Caco-2 (cell line): ENCODE data around the gene TTC39B. TPM values are rescaled to one million over a fixed set of nuclear protein-coding genes. Genes with fewer than 3 reads are reported as not detected.
"Not testable (repeated sequence)": the region's sequence is repeated elsewhere in the genome, so short reads cannot be mapped to it uniquely, and the experiment has no call there.

Source experiments
- BruUV-seq: library from RNA; stranded (reverse); fragments of 400-500 nt; replicated peaks from 2 replicates; lab custom pipeline; 2021; lab: Mats Ljungman, UMichigan
- CTCF ChIA-PET: fragments of 300-600 bp; sonication (Branson Sonifier 250); formaldehyde crosslinking; loops from one replicate; lab custom pipeline; 2022; ENCODE audit warnings: antibody characterized with exemption; lab: Charles Lee
- POLR2A ChIA-PET: fragments of 300-600 bp; sonication (Branson Sonifier 250); formaldehyde crosslinking; loops from one replicate; lab custom pipeline; 2022; ENCODE audit warnings: antibody characterized with exemption; lab: Charles Lee
- DNase-seq, 2 experiments: peaks; one replicate each; pipeline versions ENCODE4 v3.0.0 to v3.0.0-alpha.2; 2020 to 2022
- H3K27me3 ChIP-seq: replicated peaks from 2 replicates; pipeline ENCODE4 v1.6.0; 2011; ENCODE audit warnings: low read length; ENCODE audit not compliant: control insufficient read depth, insufficient read depth
- H3K36me3 ChIP-seq: 2 replicates; pipeline ENCODE4 v1.5.1; 2011; ENCODE audit warnings: low read length; ENCODE audit not compliant: control insufficient read depth, insufficient read depth
- H3K4me1 ChIP-seq: fragments of 250-450 bp; sonication (Bioruptor Pico); 2 replicates; pipeline ENCODE4 v1.5.1; 2020; ENCODE audit warnings: mild to moderate bottlenecking
- H3K4me3 ChIP-seq: 2 replicates; pipeline ENCODE4 v1.5.1; 2011; ENCODE audit warnings: low read depth, mild to moderate bottlenecking, control low read depth, low read length
- H3K9me3 ChIP-seq: fragments of 250-450 bp; sonication (Bioruptor Pico); 2 replicates; pipeline ENCODE4 v1.5.1; 2020; ENCODE audit warnings: mild to moderate bottlenecking, moderate library complexity
- H3K27ac Mint-ChIP-seq: one replicate; pipeline ENCODE4 v1.8.0; 2022; ENCODE audit warnings: mixed read lengths; ENCODE audit not compliant: unreplicated experiment
- H3K27me3 Mint-ChIP-seq: one replicate; pipeline ENCODE4 v1.8.0; 2022; ENCODE audit warnings: mixed read lengths; ENCODE audit not compliant: insufficient read depth, unreplicated experiment
- H3K36me3 Mint-ChIP-seq: one replicate; pipeline ENCODE4 v1.8.0; 2022; ENCODE audit warnings: mild to moderate bottlenecking, mixed read lengths; ENCODE audit not compliant: insufficient read depth, unreplicated experiment
- H3K4me1 Mint-ChIP-seq: one replicate; pipeline ENCODE4 v1.8.0; 2022; ENCODE audit warnings: low read depth, mixed read lengths; ENCODE audit not compliant: unreplicated experiment
- H3K4me3 Mint-ChIP-seq: one replicate; pipeline ENCODE4 v1.8.0; 2022; ENCODE audit warnings: mild to moderate bottlenecking, moderate library complexity, mixed read lengths; ENCODE audit not compliant: unreplicated experiment
- H3K9me3 Mint-ChIP-seq: one replicate; pipeline ENCODE4 v1.8.0; 2022; ENCODE audit warnings: mixed read lengths; ENCODE audit not compliant: unreplicated experiment
- CTCF ChIP-seq, 2 experiments: fragments of 200-600 bp in 1 of 2; IDR thresholded peaks; 1 replicate in 1 of 2; 2 replicates in 1 of 2; pipeline versions ENCODE4 v1.5.1 to v1.8.0; 2011 to 2022; ENCODE audit warnings: antibody characterized with exemption in 1 of 2, control low read depth in 1 of 2, inconsistent platforms in 1 of 2, low read depth in 1 of 2, low read length in 1 of 2, mild to moderate bottlenecking in 1 of 2, moderate library complexity in 1 of 2; ENCODE audit not compliant: insufficient read depth in 1 of 2, severe bottlenecking in 1 of 2, unreplicated experiment in 1 of 2
- intact Hi-C: fragments of 100-400 bp; cut with micrococcal nuclease; formaldehyde crosslinking; loops from one replicate; pipeline ENCODE4 v1.10.0; 2022; ENCODE audit not compliant: unreplicated experiment
- total RNA-seq: library from RNA; stranded (reverse); gene quantifications from 2 replicates; pipeline ENCODE4 v1.2.3, GENCODE V29; 2022

TTC39B gene
- total RNA-seq, 1 experiment from 2014 or later: 6.9 TPM

DNA sequence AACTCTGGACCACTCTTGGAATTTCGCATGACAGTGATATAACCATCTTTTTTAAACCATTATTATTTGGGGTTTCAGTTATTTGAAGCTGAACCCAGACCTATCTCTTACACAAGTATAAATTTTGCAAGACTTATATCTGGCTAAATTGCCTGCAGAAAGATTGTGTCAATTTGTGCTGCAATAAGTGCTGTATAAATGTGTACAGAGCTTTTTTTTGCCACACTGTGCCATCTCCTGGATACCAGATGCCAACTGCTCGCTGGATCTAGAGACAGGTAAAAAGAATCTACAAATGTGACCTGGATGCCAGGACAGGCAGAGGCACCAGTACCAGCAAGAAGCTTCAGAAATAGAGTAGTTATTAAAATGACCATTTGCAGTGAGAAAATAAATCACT, 25.9 kb upstream of the TTC39B start:
- ChIA-PET CTCF (interaction anchor here (0.8 kb wide), 1 partner anchor 26 kb away, joined by 3 read pairs; the partner anchor contains the start of gene TTC39B), POLR2A (no interaction called here)
- no peaks in the 10 kb centered on the region for H3K27me3 ChIP-seq
- no peaks in the 10 kb centered on the region for H3K36me3 ChIP-seq
- TF ChIP-seq CTCF (IDR thresholded peaks at IDR 0.05; ENCODE audit: insufficient read depth in 1 of 2, low read depth in 1 of 2, low read length in 1 of 2, severe bottlenecking in 1 of 2, unreplicated experiment in 1 of 2): no peak
- intact Hi-C loops: loop anchor here (1.0 kb wide), 2 partner anchors 26 to 46 kb away; partner anchors contain the start of gene TTC39B
- H3K4me3 Mint-ChIP-seq: peak overlapping the region; percentile 61
- H3K27me3 Mint-ChIP-seq: no peaks in the 10 kb centered on the region
- H3K9me3 ChIP-seq: no peaks in the 10 kb centered on the region
- peak overlapping the region; percentile 82 for H3K27ac Mint-ChIP-seq
- no peaks in the 10 kb centered on the region for H3K36me3 Mint-ChIP-seq
- H3K4me3 ChIP-seq: no peak overlapping the region
- H3K9me3 Mint-ChIP-seq: no peaks in the 10 kb centered on the region
- BruUV-seq: no TSS peak
- H3K4me1 Mint-ChIP-seq: peaks cover 35% of the 10 kb centered on the region
- DNase-seq: no peak
- peaks cover 34% of the 10 kb centered on the region for H3K4me1 ChIP-seq

DNA sequence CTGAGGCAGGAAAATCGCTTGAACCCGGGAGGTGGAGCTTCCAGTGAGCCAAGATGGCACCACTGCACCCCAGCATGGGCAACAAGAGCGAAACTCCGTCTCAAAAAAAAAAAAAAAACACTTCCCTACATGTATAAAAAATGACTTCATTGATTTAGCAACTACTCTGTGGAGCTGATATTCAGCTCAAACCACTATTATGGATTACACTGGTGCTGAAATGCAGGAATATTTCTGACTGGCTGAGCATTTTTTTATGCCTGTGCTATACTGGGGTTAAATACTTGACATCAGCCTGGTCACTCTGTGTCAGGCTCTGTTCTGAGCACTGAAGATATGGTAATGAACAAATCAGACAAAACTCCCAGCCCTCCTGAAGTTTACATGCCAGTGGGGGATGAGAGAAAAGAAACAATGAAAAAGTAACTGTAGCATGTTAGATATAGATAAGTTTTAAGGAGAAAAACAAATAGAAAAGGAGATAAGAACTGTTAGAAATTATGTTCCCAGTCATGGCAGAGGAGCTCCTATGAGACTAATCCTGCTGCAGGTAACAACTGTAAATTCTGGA, 22.6 kb upstream of the TTC39B start:
- no peaks in the 10 kb centered on the region for H3K9me3 Mint-ChIP-seq
- ChIA-PET CTCF (interaction anchor here (0.7 to 1.5 kb wide), 2 partner anchors 12 to 18 kb away, joined by 4 read pairs; no protein-coding TSS in a partner anchor), POLR2A (interaction anchor here (0.5 kb wide), 1 partner anchor 21 kb away, joined by 3 read pairs; no protein-coding TSS in a partner anchor)

GRCh38 chr9:15328946-15329345, 21.9 kb upstream of the TTC39B start:
- Mint-ChIP-seq H3K9me3 (no peaks in the 10 kb centered on the region), H3K27me3 (no peaks in the 10 kb centered on the region), H3K4me1 (peaks cover 26% of the 10 kb centered on the region), H3K27ac (no peak overlapping the region), H3K4me3 (no peak overlapping the region), H3K36me3 (no peaks in the 10 kb centered on the region)
- no TSS peak for BruUV-seq
- no peak for DNase-seq
- Histone ChIP-seq H3K27me3 (no peaks in the 10 kb centered on the region), H3K9me3 (no peaks in the 10 kb centered on the region), H3K4me1 (peaks cover 24% of the 10 kb centered on the region), H3K36me3 (no peaks in the 10 kb centered on the region), H3K4me3 (no peak overlapping the region)
- CTCF ChIA-PET: no interaction called here
- POLR2A ChIA-PET: no interaction called here
- no peak for TF ChIP-seq CTCF (IDR thresholded peaks at IDR 0.05; ENCODE audit: insufficient read depth in 1 of 2, low read depth in 1 of 2, low read length in 1 of 2, severe bottlenecking in 1 of 2, unreplicated experiment in 1 of 2)
- intact Hi-C loops: no loop called here

More for the DNA sequence above, 22.6 kb upstream of the TTC39B start:
- intact Hi-C loops: no loop called here
- peak; percentile 29 to 41 for DNase-seq
- Histone ChIP-seq H3K4me1 (peaks cover 31% of the 10 kb centered on the region), H3K9me3 (no peaks in the 10 kb centered on the region), H3K4me3 (no peak overlapping the region), H3K36me3 (no peaks in the 10 kb centered on the region), H3K27me3 (no peaks in the 10 kb centered on the region)
- Mint-ChIP-seq H3K27ac (peak overlapping the region; percentile 67), H3K4me3 (no peak overlapping the region), H3K27me3 (no peaks in the 10 kb centered on the region), H3K4me1 (peaks cover 32% of the 10 kb centered on the region), H3K36me3 (no peaks in the 10 kb centered on the region)
- no TSS peak for BruUV-seq
- no peak for TF ChIP-seq CTCF (IDR thresholded peaks at IDR 0.05; ENCODE audit: insufficient read depth in 1 of 2, low read depth in 1 of 2, low read length in 1 of 2, severe bottlenecking in 1 of 2, unreplicated experiment in 1 of 2)

DNA sequence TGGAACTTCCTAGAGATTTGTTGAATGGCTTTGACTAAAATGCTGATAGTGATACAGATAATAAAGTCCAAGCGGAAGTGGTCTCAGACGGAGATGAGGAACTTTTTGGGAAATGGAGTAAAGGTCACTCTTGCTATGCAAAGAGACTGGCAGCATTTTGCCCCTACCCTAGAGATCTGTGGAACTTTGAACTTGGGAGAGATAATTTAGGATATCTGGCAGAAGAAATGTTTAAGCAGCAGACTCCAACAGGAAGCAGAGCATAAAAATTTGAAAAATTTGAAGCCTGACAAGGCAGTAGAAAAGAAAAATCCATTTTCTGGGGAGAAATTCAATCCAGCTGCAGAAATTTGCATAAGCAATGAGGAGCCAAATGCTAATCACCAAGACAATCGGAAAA, 15.7 kb upstream of the TTC39B start:
- H3K36me3 Mint-ChIP-seq, H3K27me3 ChIP-seq, DNase-seq, BruUV-seq, H3K4me3 ChIP-seq, H3K4me3 Mint-ChIP-seq, H3K9me3 ChIP-seq, H3K4me1 ChIP-seq, intact Hi-C loops, H3K4me1 Mint-ChIP-seq, H3K36me3 ChIP-seq, POLR2A ChIA-PET, CTCF ChIA-PET, H3K27me3 Mint-ChIP-seq, H3K27ac Mint-ChIP-seq: not testable (repeated sequence)
- peaks cover 11% of the 10 kb centered on the region for H3K9me3 Mint-ChIP-seq

GRCh38 chr9:15319661-15320060, 12.6 kb upstream of the TTC39B start:
- H3K4me1 ChIP-seq, BruUV-seq, H3K4me1 Mint-ChIP-seq, H3K4me3 ChIP-seq, H3K4me3 Mint-ChIP-seq, DNase-seq, intact Hi-C loops, H3K27me3 ChIP-seq, H3K36me3 Mint-ChIP-seq, H3K36me3 ChIP-seq, POLR2A ChIA-PET, H3K27ac Mint-ChIP-seq, H3K27me3 Mint-ChIP-seq, H3K9me3 ChIP-seq: not testable (repeated sequence)
- CTCF ChIA-PET: interaction anchor here (0.7 kb wide), 1 partner anchor 85 kb away, joined by 3 read pairs; no protein-coding TSS in a partner anchor
- peaks cover 11% of the 10 kb centered on the region for H3K9me3 Mint-ChIP-seq
